MM.1S (cell line): ENCODE results near the gene ADAMTSL1.

Source experiments
- DNase-seq: peaks from one replicate; pipeline ENCODE4 v3.0.0-alpha.2; 2015
- H2AFZ ChIP-seq: fragments of 300-600 bp; sonication (generic); 2 replicates; pipeline ENCODE4 v1.6.0; 2016; ENCODE audit warnings: antibody characterized with exemption, low read length
- H3F3A ChIP-seq: fragments of 300-600 bp; sonication (generic); 2 replicates; pipeline ENCODE4 v1.6.1; 2016; ENCODE audit warnings: mild to moderate bottlenecking, antibody characterized with exemption, low read length, moderate library complexity, mixed read lengths; ENCODE audit not compliant: insufficient read depth
- H3K27ac ChIP-seq: fragments of 300-600 bp; sonication (generic); 2 replicates; pipeline ENCODE4 v1.5.1; 2016; ENCODE audit warnings: mild to moderate bottlenecking, low read length
- H3K27me3 ChIP-seq: fragments of 300-600 bp; sonication (generic); replicated peaks from 2 replicates; pipeline ENCODE4 v1.6.0; 2016; ENCODE audit warnings: low read length; ENCODE audit not compliant: insufficient read depth
- H3K36me3 ChIP-seq: fragments of 300-600 bp; sonication (generic); replicated peaks from 2 replicates; pipeline ENCODE4 v1.6.1; 2016; ENCODE audit warnings: mild to moderate bottlenecking, low read length, mixed read lengths; ENCODE audit not compliant: insufficient read depth
- H3K4me1 ChIP-seq: fragments of 300-600 bp; sonication (generic); 2 replicates; pipeline ENCODE4 v1.6.1; 2016; ENCODE audit warnings: low read length, mixed read lengths
- H3K4me2 ChIP-seq: fragments of 300-600 bp; sonication (generic); 2 replicates; pipeline ENCODE4 v1.6.0; 2016; ENCODE audit warnings: low read depth, low read length
- H3K4me3 ChIP-seq: fragments of 300-600 bp; sonication (generic); 2 replicates; pipeline ENCODE4 v1.5.1; 2016; ENCODE audit warnings: low read length, mixed read lengths
- H3K79me2 ChIP-seq: fragments of 300-600 bp; sonication (generic); 2 replicates; pipeline ENCODE4 v1.6.1; 2016; ENCODE audit warnings: mixed run types, low read length, mixed read lengths
- H3K9ac ChIP-seq: fragments of 300-600 bp; sonication (generic); 2 replicates; pipeline ENCODE4 v1.6.1; 2016; ENCODE audit warnings: low read length, mixed read lengths
- H3K9me2 ChIP-seq: fragments of 300-600 bp; sonication (generic); replicated peaks from 2 replicates; pipeline ENCODE4 v1.6.1; 2016; ENCODE audit warnings: mild to moderate bottlenecking, low read length, mixed read lengths; ENCODE audit not compliant: insufficient read depth
- H3K9me3 ChIP-seq: fragments of 300-600 bp; sonication (generic); replicated peaks from 2 replicates; pipeline ENCODE4 v1.6.1; 2016; ENCODE audit warnings: mild to moderate bottlenecking, low read length, mixed read lengths; ENCODE audit not compliant: insufficient read depth
- H4K20me1 ChIP-seq: fragments of 300-600 bp; sonication (generic); 2 replicates; pipeline ENCODE4 v1.6.1; 2016; ENCODE audit warnings: mild to moderate bottlenecking, low read length, moderate library complexity, mixed read lengths; ENCODE audit not compliant: insufficient read depth
- CTCF ChIP-seq: fragments of 300-600 bp; sonication (generic); IDR thresholded peaks from 2 replicates; pipeline ENCODE4 v1.5.1; 2016; ENCODE audit warnings: antibody characterized with exemption, low read length, mixed read lengths
- EZH2 ChIP-seq: fragments of 300-600 bp; sonication (generic); optimal IDR thresholded peaks from 2 replicates; pipeline ENCODE3; 2017; ENCODE audit warnings: low read depth, mild to moderate bottlenecking, antibody characterized with exemption, low read length, mixed read lengths
- EZH2phosphoT487 ChIP-seq: fragments of 300-600 bp; sonication (generic); IDR thresholded peaks from 2 replicates; pipeline ENCODE4 v1.6.1; 2018; ENCODE audit warnings: antibody characterized with exemption, low read length

ADAMTSL1 gene

GRCh38 chr9:18604767-18605730 lies 131.1 kb downstream of the ADAMTSL1 start:
- Histone ChIP-seq H3K9ac (no peak overlapping the region), H3K9me3 (no peaks in the 10 kb centered on the region), H3K79me2 (no peaks in the 10 kb centered on the region), H4K20me1 (no peaks in the 10 kb centered on the region), H3K9me2 (no peaks in the 10 kb centered on the region), H3K4me1 (no peaks in the 10 kb centered on the region), H3F3A (no peaks in the 10 kb centered on the region), H3K36me3 (no peaks in the 10 kb centered on the region), H2AFZ (no peak overlapping the region), H3K4me3 (no peak overlapping the region), H3K27me3 (no peaks in the 10 kb centered on the region), H3K4me2 (no peak overlapping the region), H3K27ac (no peak overlapping the region)
- DNase-seq = no peak
- TF ChIP-seq CTCF (no peak), EZH2phosphoT487 (no peak), EZH2 (no peak)

GRCh38 chr9:18605766-18606180 lies 131.8 kb downstream of the ADAMTSL1 start:
- Histone ChIP-seq H3K9me3 (no peaks in the 10 kb centered on the region), H3K79me2 (no peaks in the 10 kb centered on the region), H4K20me1 (no peaks in the 10 kb centered on the region), H3K4me2 (no peak overlapping the region), H3K4me3 (no peak overlapping the region), H3K27me3 (no peaks in the 10 kb centered on the region), H3K9ac (no peak overlapping the region), H3K27ac (no peak overlapping the region), H3K4me1 (no peaks in the 10 kb centered on the region), H3K36me3 (no peaks in the 10 kb centered on the region), H3F3A (no peaks in the 10 kb centered on the region), H2AFZ (no peak overlapping the region), H3K9me2 (no peaks in the 10 kb centered on the region)
- TF ChIP-seq EZH2 = no peak
- TF ChIP-seq CTCF = no peak
- no peak for TF ChIP-seq EZH2phosphoT487
- no peak for DNase-seq

- TF ChIP-seq EZH2 (no peak), CTCF (no peak), EZH2phosphoT487 (no peak)
- H3K9me2 ChIP-seq = no peaks in the 10 kb centered on the region
- no peak overlapping the region for H3K4me3 ChIP-seq
- no peaks in the 10 kb centered on the region for H3K9me3 ChIP-seq
- no peaks in the 10 kb centered on the region for H3K36me3 ChIP-seq
- no peaks in the 10 kb centered on the region for H3K79me2 ChIP-seq
- H3K27me3 ChIP-seq = no peaks in the 10 kb centered on the region
- no peaks in the 10 kb centered on the region for H4K20me1 ChIP-seq
- H3K9ac ChIP-seq = no peak overlapping the region
- H2AFZ ChIP-seq = no peak overlapping the region
- H3K4me1 ChIP-seq = no peaks in the 10 kb centered on the region
- H3K27ac ChIP-seq = no peak overlapping the region
- H3F3A ChIP-seq = no peaks in the 10 kb centered on the region
- no peak overlapping the region for H3K4me2 ChIP-seq
- no peak for DNase-seq
Observed at GRCh38 chr9:18606281-18606680, 132.3 kb downstream of the ADAMTSL1 start.
